WTC11 (cell line): ENCODE measurements around the gene SIM1. TPM values are rescaled to one million over a fixed set of nuclear protein-coding genes. Genes with fewer than 3 reads are reported as not detected.

Experiments used
- ATAC-seq: fragments of 200-7000 bp; cut with Tn5 transposase; 2 replicates; pipeline ENCODE4 v1.10.0; 2021; ENCODE audit warnings: mild to moderate bottlenecking, moderate library complexity
- CTCF ChIA-PET: fragments of 300-600 bp; sonication (Branson Sonifier 250); formaldehyde crosslinking; loops from one replicate; lab custom pipeline; 2021; ENCODE audit warnings: antibody characterized with exemption; lab: Charles Lee
- POLR2A ChIA-PET: fragments of 350-600 bp; sonication (Branson Sonifier 250); formaldehyde crosslinking; loops from one replicate; lab custom pipeline; 2021; ENCODE audit warnings: antibody characterized with exemption; lab: Charles Lee
- DNase-seq: peaks from one replicate; pipeline ENCODE4 v3.0.0; 2021; ENCODE audit warnings: low spot score
- H3K27ac Mint-ChIP-seq: 2 replicates; pipeline ENCODE4 v1.8.0; 2021; ENCODE audit warnings: mixed read lengths
- H3K27me3 Mint-ChIP-seq: 2 replicates; pipeline ENCODE4 v1.8.0; 2021; ENCODE audit warnings: low read depth, mild to moderate bottlenecking, moderate library complexity, mixed read lengths
- H3K36me3 Mint-ChIP-seq: 2 replicates; pipeline ENCODE4 v1.8.0; 2021; ENCODE audit warnings: mixed read lengths
- H3K4me1 Mint-ChIP-seq: 2 replicates; pipeline ENCODE4 v1.8.0; 2022; ENCODE audit warnings: mixed read lengths
- H3K4me3 Mint-ChIP-seq: 2 replicates; pipeline ENCODE4 v1.8.0; 2021; ENCODE audit warnings: mild to moderate bottlenecking, moderate library complexity, mixed read lengths
- H3K9me3 Mint-ChIP-seq: 2 replicates; pipeline ENCODE4 v1.8.0; 2021; ENCODE audit warnings: mixed read lengths
- ATF6 ChIP-seq: sonication (generic); formaldehyde crosslinking; IDR thresholded peaks from 2 replicates; pipeline ENCODE4 v1.8.1; 2023; ENCODE audit warnings: mild to moderate bottlenecking, missing genetic modification reagents
- GRHL2 ChIP-seq: fragments of 250-450 bp; sonication (Bioruptor Pico); IDR thresholded peaks from 2 replicates; pipeline ENCODE4 v1.8.0; 2022; ENCODE audit warnings: mild to moderate bottlenecking, moderate library complexity; ENCODE audit not compliant: insufficient replicate concordance, severe bottlenecking
- JAZF1 ChIP-seq: fragments of 250-450 bp; sonication (Bioruptor Pico); IDR thresholded peaks from 2 replicates; pipeline ENCODE4 v1.9.0; 2021; ENCODE audit warnings: moderate library complexity, mild to moderate bottlenecking, inconsistent platforms
- KAT7 ChIP-seq: sonication (generic); formaldehyde crosslinking; IDR thresholded peaks from 2 replicates; pipeline ENCODE4 v1.8.1; 2023; ENCODE audit warnings: missing genetic modification reagents, mild to moderate bottlenecking, borderline replicate concordance
- NFYB ChIP-seq: sonication (generic); formaldehyde crosslinking; conservative IDR thresholded peaks from 2 replicates; pipeline ENCODE4 v1.8.0; 2022; ENCODE audit warnings: low read depth, missing genetic modification reagents
- NR3C1 ChIP-seq: sonication (generic); formaldehyde crosslinking; conservative IDR thresholded peaks from 2 replicates; pipeline ENCODE4 v1.8.1; 2023; ENCODE audit warnings: low read depth, mild to moderate bottlenecking, missing genetic modification reagents
- SP1 ChIP-seq: sonication (generic); formaldehyde crosslinking; conservative IDR thresholded peaks from 2 replicates; pipeline ENCODE4 v1.8.1; 2022; ENCODE audit warnings: missing genetic modification reagents
- STAT6 ChIP-seq: sonication (generic); formaldehyde crosslinking; conservative IDR thresholded peaks from 2 replicates; pipeline ENCODE4 v1.8.1; 2023; ENCODE audit warnings: mild to moderate bottlenecking, low read depth, missing genetic modification reagents, moderate library complexity
- ZNF121 ChIP-seq: sonication (generic); formaldehyde crosslinking; IDR thresholded peaks from 2 replicates; pipeline ENCODE4 v1.8.0; 2023; ENCODE audit warnings: missing genetic modification reagents
- ZNF532 ChIP-seq: fragments of 250-450 bp; sonication (Bioruptor Pico); IDR thresholded peaks from 2 replicates; pipeline ENCODE4 v1.9.0; 2021; ENCODE audit warnings: mild to moderate bottlenecking, borderline replicate concordance
- total RNA-seq: library from RNA; stranded (reverse); gene quantifications from 3 replicates; pipeline ENCODE4 v1.2.3, GENCODE V29; 2021
- TF ChIP-seq, protein P1 (sequence below): sonication (generic); formaldehyde crosslinking; IDR thresholded peaks from 2 replicates; pipeline ENCODE4 v1.8.0; 2023; ENCODE audit warnings: mild to moderate bottlenecking, missing genetic modification reagents
- TF ChIP-seq, protein P2 (sequence below): fragments of 250-450 bp; sonication (Bioruptor Pico); IDR thresholded peaks from 2 replicates; pipeline ENCODE4 v1.9.0; 2021; ENCODE audit warnings: moderate library complexity, mild to moderate bottlenecking, inconsistent platforms, borderline replicate concordance
- TF ChIP-seq, protein P3 (sequence below): sonication (generic); formaldehyde crosslinking; IDR thresholded peaks from 2 replicates; pipeline ENCODE4 v1.8.1; 2023; ENCODE audit warnings: mild to moderate bottlenecking, missing genetic modification reagents, moderate library complexity
- TF ChIP-seq, protein P4 (sequence below): sonication (generic); formaldehyde crosslinking; IDR thresholded peaks from 2 replicates; pipeline ENCODE4 v1.8.1; 2022; ENCODE audit warnings: missing genetic modification reagents, borderline replicate concordance

The SIM1 gene
- total RNA-seq, 1 experiment from 2014 or later = 0.09 TPM

DNA sequence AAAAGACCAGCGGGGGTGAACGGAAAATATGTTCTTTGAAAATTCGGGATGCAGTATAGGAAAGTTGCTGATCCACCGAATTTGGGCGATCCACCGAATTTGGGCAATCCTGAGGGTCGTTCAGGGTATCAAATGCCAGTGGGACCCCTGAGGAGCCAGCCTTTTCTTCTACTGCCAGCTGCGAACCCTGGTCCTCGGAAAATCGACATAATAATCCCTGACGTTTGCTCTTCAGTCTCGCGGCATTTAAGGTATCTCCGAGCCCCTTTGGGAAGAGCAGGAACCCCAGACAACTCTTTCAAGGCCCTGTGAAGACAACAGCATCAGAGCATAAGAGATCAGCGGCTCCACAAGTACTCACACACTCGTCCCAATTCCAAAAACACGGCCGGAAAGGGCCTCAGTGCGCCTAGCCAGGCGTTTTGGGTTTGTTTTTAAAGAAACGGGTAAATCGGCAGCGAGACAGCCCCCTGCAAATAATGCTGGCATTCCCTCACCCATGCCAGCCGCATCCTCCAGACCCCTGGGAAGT lies 1.0 kb downstream of the SIM1 start:
- POLR2A ChIA-PET = no interaction called here
- CTCF ChIA-PET = interaction anchor here (0.8 to 3.6 kb wide), 5 partner anchors 7 to 357 kb away, joined by 3 to 15 read pairs (median 3); no protein-coding TSS in a partner anchor
- H3K4me1 Mint-ChIP-seq = peaks cover 65% of the 10 kb centered on the region

GRCh38 chr6:100462706-100463629 lies 1.8 kb downstream of the SIM1 start:
- Mint-ChIP-seq H3K27me3 (no peaks in the 10 kb centered on the region; the same call in 1 of the 2 replicates), H3K36me3 (no peaks in the 10 kb centered on the region), H3K27ac (no peak overlapping the region), H3K9me3 (no peaks in the 10 kb centered on the region), H3K4me1 (peaks cover 69% of the 10 kb centered on the region), H3K4me3 (peak overlapping the region; percentile 63)
- DNase-seq (no peak), ATAC-seq (no peak)
- CTCF ChIA-PET = interaction anchor here (1.0 kb wide), 1 partner anchor 346 kb away, joined by 3 read pairs; no protein-coding TSS in a partner anchor
- POLR2A ChIA-PET = no interaction called here
- TF ChIP-seq STAT6 (no peak), SP1 (CRISPR knock-in tag) (no peak), ATF6 (CRISPR knock-in tag) (no peak), KAT7 (CRISPR knock-in tag) (no peak), NR3C1 (CRISPR knock-in tag) (no peak), ZNF532 (CRISPR knock-in tag) (no peak), JAZF1 (CRISPR knock-in tag) (no peak), ZNF121 (CRISPR knock-in tag) (no peak), GRHL2 (CRISPR knock-in tag) (no peak)
- TF ChIP-seq, protein P1, sequence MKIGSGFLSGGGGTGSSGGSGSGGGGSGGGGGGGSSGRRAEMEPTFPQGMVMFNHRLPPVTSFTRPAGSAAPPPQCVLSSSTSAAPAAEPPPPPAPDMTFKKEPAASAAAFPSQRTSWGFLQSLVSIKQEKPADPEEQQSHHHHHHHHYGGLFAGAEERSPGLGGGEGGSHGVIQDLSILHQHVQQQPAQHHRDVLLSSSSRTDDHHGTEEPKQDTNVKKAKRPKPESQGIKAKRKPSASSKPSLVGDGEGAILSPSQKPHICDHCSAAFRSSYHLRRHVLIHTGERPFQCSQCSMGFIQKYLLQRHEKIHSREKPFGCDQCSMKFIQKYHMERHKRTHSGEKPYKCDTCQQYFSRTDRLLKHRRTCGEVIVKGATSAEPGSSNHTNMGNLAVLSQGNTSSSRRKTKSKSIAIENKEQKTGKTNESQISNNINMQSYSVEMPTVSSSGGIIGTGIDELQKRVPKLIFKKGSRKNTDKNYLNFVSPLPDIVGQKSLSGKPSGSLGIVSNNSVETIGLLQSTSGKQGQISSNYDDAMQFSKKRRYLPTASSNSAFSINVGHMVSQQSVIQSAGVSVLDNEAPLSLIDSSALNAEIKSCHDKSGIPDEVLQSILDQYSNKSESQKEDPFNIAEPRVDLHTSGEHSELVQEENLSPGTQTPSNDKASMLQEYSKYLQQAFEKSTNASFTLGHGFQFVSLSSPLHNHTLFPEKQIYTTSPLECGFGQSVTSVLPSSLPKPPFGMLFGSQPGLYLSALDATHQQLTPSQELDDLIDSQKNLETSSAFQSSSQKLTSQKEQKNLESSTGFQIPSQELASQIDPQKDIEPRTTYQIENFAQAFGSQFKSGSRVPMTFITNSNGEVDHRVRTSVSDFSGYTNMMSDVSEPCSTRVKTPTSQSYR = no peak
- TF ChIP-seq, protein P2, sequence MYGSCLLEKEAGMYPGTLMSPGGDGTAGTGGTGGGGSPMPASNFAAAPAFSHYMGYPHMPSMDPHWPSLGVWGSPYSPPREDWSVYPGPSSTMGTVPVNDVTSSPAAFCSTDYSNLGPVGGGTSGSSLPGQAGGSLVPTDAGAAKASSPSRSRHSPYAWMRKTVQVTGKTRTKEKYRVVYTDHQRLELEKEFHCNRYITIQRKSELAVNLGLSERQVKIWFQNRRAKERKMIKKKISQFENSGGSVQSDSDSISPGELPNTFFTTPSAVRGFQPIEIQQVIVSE (CRISPR knock-in tag) = no peak
- TF ChIP-seq, protein P3, sequence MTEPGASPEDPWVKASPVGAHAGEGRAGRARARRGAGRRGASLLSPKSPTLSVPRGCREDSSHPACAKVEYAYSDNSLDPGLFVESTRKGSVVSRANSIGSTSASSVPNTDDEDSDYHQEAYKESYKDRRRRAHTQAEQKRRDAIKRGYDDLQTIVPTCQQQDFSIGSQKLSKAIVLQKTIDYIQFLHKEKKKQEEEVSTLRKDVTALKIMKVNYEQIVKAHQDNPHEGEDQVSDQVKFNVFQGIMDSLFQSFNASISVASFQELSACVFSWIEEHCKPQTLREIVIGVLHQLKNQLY (CRISPR knock-in tag) = no peak
- TF ChIP-seq, protein P4, sequence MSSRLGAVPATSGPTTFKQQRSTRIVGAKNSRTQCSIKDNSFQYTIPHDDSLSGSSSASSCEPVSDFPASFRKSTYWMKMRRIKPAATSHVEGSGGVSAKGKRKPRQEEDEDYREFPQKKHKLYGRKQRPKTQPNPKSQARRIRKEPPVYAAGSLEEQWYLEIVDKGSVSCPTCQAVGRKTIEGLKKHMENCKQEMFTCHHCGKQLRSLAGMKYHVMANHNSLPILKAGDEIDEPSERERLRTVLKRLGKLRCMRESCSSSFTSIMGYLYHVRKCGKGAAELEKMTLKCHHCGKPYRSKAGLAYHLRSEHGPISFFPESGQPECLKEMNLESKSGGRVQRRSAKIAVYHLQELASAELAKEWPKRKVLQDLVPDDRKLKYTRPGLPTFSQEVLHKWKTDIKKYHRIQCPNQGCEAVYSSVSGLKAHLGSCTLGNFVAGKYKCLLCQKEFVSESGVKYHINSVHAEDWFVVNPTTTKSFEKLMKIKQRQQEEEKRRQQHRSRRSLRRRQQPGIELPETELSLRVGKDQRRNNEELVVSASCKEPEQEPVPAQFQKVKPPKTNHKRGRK (CRISPR knock-in tag) = no peak

More for the DNA sequence above, 1.0 kb downstream of the SIM1 start:
- no peak for ATAC-seq
- DNase-seq = no peak
- no peak overlapping the region for H3K27ac Mint-ChIP-seq
- no peaks in the 10 kb centered on the region; the same call in 1 of the 2 replicates for H3K27me3 Mint-ChIP-seq
- no peaks in the 10 kb centered on the region for H3K9me3 Mint-ChIP-seq
- TF ChIP-seq NFYB (CRISPR knock-in tag) = no peak
- H3K36me3 Mint-ChIP-seq = no peaks in the 10 kb centered on the region
- H3K4me3 Mint-ChIP-seq = peak overlapping the region; percentile 63
